Heart right ventricle (tissue), 16 donors: ENCODE results near the gene ZCCHC7. TPM values are rescaled to one million over a fixed set of nuclear protein-coding genes. Genes with fewer than 3 reads are reported as not detected.
"Not testable (repeated sequence)": the region's sequence is repeated elsewhere in the genome, so short reads cannot be mapped to it uniquely, and the experiment has no call there.

Experiments used
- ATAC-seq, 8 donors: fragments of 200-7000 bp; cut with Tn5 transposase; one replicate each; pipeline ENCODE4 v1.9.1; 2020; ENCODE audit warnings: mild to moderate bottlenecking in 8 of 8, moderate library complexity in 8 of 8, moderate number of reproducible peaks in 1 of 8
- DNase-seq, 2 donors: peaks; one replicate each; pipeline ENCODE4 v3.0.0-alpha.2; 2020
- H3K27ac ChIP-seq, 10 donors: fragments of 200-600 bp; sonication (generic) in 2 of 10; one replicate each; pipeline versions ENCODE4 v1.5.0 to v1.8.0; 2020 to 2022; ENCODE audit warnings: mild to moderate bottlenecking in 3 of 10
- H3K27me3 ChIP-seq, 7 donors: fragments of 200-600 bp; one replicate each; pipeline ENCODE4 v1.8.0; 2021 to 2022; ENCODE audit warnings: mild to moderate bottlenecking in 2 of 7
- H3K36me3 ChIP-seq, 9 donors: fragments of 200-600 bp; sonication (generic) in 1 of 9; one replicate each; pipeline versions ENCODE4 v1.5.0 to v1.8.0; 2020 to 2022; ENCODE audit warnings: mild to moderate bottlenecking in 2 of 9
- H3K4me1 ChIP-seq, 9 donors: fragments of 200-600 bp; sonication (generic) in 1 of 9; one replicate each; pipeline versions ENCODE4 v1.5.0 to v1.8.0; 2020 to 2022; ENCODE audit warnings: mild to moderate bottlenecking in 4 of 9
- H3K4me3 ChIP-seq, 10 donors: fragments of 200-600 bp; sonication (generic) in 2 of 10; one replicate each; pipeline versions ENCODE4 v1.5.0 to v1.8.0; 2020 to 2022; ENCODE audit warnings: mild to moderate bottlenecking in 7 of 10, moderate library complexity in 2 of 10
- H3K9me3 ChIP-seq, 11 donors: fragments of 200-600 bp in 10 of 11; sonication (generic) in 2 of 11; one replicate each; pipeline versions ENCODE4 v1.5.0 to v1.8.0; 2013 to 2022; ENCODE audit warnings: mild to moderate bottlenecking in 2 of 11, control low read depth in 1 of 11, moderate library complexity in 1 of 11
- WGBS, 2 donors: extraction: QIAGEN DNeasy Blood & Tissue Kit; methylation state at CpG; one replicate each; pipeline ENCODE4 v1.1.7; 2013; ENCODE audit warnings: inconsistent platforms in 1 of 2; 5-methylcytosine and 5-hydroxymethylcytosine counted together
- intact Hi-C, 10 donors: fragments of 100-400 bp; cut with DNase I; formaldehyde crosslinking; loops; one replicate each; pipeline versions ENCODE4 v1.11.1 to v1.14.2; 2022
- long read RNA-seq, 3 donors: library from polyadenylated mRNA; unstranded; transcript quantifications; one replicate each; pipeline ENCODE4 v2.0.0, GENCODE V29; 2020 to 2021
- polyA plus RNA-seq, 2 donors: library from polyadenylated mRNA; stranded (reverse); fragments of 200-250 nt; gene quantifications; one replicate each; pipeline ENCODE4 v1.2.3, GENCODE V29; 2013
- total RNA-seq, 10 donors: library from RNA; stranded (reverse); fragmentation: NEBNext Ultra II Directional in 3 of 10; extraction: Animal tissue kit (Norgen Biotek cat#: 25700) in 3 of 10; gene quantifications; one replicate each; pipeline versions ENCODE4 v1.2.1 to v1.2.4, GENCODE V29; 2021 to 2023
- TF ChIP-seq, protein P1 (sequence below), 9 donors: fragments of 200-600 bp; sonication (generic) in 2 of 9; IDR thresholded peaks; one replicate each; pipeline versions ENCODE4 v1.5.0 to v1.8.0; 2021 to 2022; ENCODE audit warnings: antibody characterized with exemption in 9 of 9, mild to moderate bottlenecking in 5 of 9, moderate library complexity in 1 of 9
- donor health status: Arrhythmogenic right ventricular cardiomyopathy.
- donor health status: ischemic (EF 13 %, LVEDD 7.1; RV severe dilation, severe dysfunction).
- donor health status: healthy with polysubstance abuse.
- donor health status: DM: no; HTN: yes; CAD: no.
- donor health status: DM: no; HTN: no; CAD: no.
- donor health status: ischemic (EF 25% LVEDD 6.9; RV normal size, moderate dysfunction).
- donor health status: ischemic (EF 25% LVEDD 5.7; RV mildly dilated, moderate dysfunction).
- donor health status: healthy.
- donor health status: DM: yes; HTN: yes; CAD: no.
- donor health status: Ischemic cardiomyopathy.
- donor health status: ischemic (EF 35%, LVEDD 5.7; RV mildly dilated, moderate dysfunction).
- donor health status: nonischemic (EF 11% LVEDD 7.7; RV severe dilation, severe dysfunction).
- donor health status: DM: yes; HTN: yes; CAD: no.
- donor health status: PGD.
- donor health status: ischemic (EF 29% LVEDD 5.4; RV normal size, mild dysfunction).
- donor health status: nonischemic (EF 23%, LVEDD 6.1; RV moderate dilation, normal function).

Gene ZCCHC7
- total RNA-seq (10 to 100 TPM in 5 of 10 donors, 1 to 10 TPM in 5; 7.8 to 11.9 (median 9.8) TPM), polyA plus RNA-seq (1 to 10 TPM; 4.3 to 7.2 TPM)
- long read RNA-seq, donor 1, partial matches to known transcripts = 2 of 7 reads
- long read RNA-seq, donor 1, other reads (novel, unspliced or antisense) = 3 of 7 reads
- long read RNA-seq, donor 2, partial matches to known transcripts = 2 of 4 reads
- long read RNA-seq, donor 2, other reads (novel, unspliced or antisense) = 1 of 4 reads
- long read RNA-seq, donor 3, transcript ZCCHC7-202 (9 exons, 2,619 nt) = major isoform, 11 of 19 reads
- long read RNA-seq, donor 3, partial matches to known transcripts = 1 of 19 reads
- long read RNA-seq, donor 3, other reads (novel, unspliced or antisense) = 7 of 19 reads

DNA sequence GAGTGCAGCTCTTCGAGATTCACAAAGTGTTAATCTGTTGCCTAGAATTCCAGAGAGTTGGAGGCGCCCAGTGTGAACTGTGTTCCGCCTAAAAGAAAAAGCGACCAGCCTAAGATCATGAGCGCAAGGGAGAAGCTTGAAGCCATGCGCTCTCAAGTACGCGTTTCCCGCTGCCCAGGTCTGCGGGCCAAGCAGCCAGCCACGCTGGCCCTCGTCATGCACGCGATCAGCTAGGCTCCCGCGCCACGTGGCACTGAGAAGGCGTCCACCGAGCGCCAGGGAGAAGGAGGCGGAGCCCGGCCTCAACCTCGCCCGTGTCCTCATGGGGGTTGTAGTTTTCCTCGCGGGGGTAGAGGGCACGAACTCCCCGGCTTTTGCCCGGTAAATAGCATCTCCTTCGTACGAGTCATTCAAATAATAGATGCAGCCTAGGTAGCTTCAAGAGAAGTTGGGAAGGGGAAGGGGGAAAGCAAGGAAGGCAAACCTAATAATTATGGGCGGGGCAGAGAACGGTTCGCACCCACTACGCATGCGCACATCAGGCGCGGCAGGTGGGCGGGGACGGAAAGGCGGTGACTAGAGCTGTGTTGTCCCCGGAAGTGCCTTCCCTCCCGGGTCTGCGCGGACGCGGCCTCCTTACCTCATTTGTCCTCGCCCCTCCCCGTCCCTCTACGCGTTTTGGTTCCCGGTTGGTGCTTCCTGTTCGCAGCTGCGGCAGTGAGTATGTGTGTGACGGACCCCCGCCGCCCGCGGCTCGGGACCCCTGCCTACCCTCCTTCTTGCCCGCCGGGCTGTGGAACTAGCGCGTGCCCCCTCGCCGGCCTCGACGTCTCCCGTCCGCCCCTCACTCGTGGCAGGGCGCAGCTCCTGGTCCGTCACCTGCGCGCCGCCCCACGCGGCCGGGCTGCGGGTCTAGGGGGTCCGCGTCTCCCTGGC lies at the start of gene ZCCHC7:
TSS of gene ZCCHC7 (plus strand) at position 668 of the 936 bp plus-strand sequence.
- H3K27me3 ChIP-seq = no peaks in the 10 kb centered on the region
- H3K4me3 ChIP-seq = peak within 1 kb of the TSS; percentile 77 to 99 (median 90)
- TF ChIP-seq, protein P1, sequence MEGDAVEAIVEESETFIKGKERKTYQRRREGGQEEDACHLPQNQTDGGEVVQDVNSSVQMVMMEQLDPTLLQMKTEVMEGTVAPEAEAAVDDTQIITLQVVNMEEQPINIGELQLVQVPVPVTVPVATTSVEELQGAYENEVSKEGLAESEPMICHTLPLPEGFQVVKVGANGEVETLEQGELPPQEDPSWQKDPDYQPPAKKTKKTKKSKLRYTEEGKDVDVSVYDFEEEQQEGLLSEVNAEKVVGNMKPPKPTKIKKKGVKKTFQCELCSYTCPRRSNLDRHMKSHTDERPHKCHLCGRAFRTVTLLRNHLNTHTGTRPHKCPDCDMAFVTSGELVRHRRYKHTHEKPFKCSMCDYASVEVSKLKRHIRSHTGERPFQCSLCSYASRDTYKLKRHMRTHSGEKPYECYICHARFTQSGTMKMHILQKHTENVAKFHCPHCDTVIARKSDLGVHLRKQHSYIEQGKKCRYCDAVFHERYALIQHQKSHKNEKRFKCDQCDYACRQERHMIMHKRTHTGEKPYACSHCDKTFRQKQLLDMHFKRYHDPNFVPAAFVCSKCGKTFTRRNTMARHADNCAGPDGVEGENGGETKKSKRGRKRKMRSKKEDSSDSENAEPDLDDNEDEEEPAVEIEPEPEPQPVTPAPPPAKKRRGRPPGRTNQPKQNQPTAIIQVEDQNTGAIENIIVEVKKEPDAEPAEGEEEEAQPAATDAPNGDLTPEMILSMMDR (IDR thresholded peaks at IDR 0.05) = no peak
- WGBS, 2 donors = 3% methylated on average over 82 of the region's 82 CpGs
- H3K9me3 ChIP-seq = peaks cover 0 to 3% (median 0%) of the 10 kb centered on the region in 11 donors
- DNase-seq (peak; percentile 96 to 97), ATAC-seq (peak; percentile 99 to 100 (median 100))
- peak within 1 kb of the TSS; percentile 49 to 97 (median 93) for H3K27ac ChIP-seq
- H3K4me1 ChIP-seq = peaks cover 0 to 25% (median 20%) of the 10 kb centered on the region in 9 donors
- intact Hi-C loops = loop anchor here in 4 of 10 donors (1.0 to 10.0 kb wide), 4 partner anchors 41 to 45 kb away; no protein-coding TSS in a partner anchor
- H3K36me3 ChIP-seq = no peaks in the 10 kb centered on the region

DNA sequence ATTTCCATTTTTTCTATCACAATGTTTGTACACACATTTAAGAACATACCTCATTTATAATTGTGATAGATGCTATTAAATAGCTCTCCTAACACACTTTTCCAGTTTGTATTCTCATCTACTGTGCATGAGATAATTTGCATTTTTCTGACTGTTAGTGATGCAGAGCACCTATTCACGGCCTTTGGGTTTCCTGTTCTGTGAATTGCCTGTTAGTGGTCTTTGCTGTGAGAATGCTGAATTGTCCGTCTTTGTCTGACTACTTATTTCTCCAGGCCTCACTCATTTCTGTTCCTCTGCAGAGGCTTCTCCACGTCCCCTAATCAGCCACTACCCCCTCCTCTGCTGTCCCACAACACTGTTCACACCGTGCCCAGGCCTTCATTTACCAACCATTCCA lies 45.6 kb upstream of the ZCCHC7 start:
- not testable (repeated sequence) for H3K27ac ChIP-seq, H3K9me3 ChIP-seq, H3K4me1 ChIP-seq, DNase-seq, H3K4me3 ChIP-seq, H3K36me3 ChIP-seq, ATAC-seq
- H3K27me3 ChIP-seq = peaks cover 0 to 14% (median 0%) of the 10 kb centered on the region in 7 donors
- intact Hi-C loops = loop anchor here in 2 of 10 donors (5.0 to 10.0 kb wide), 2 partner anchors 48 to 50 kb away; partner anchors contain the start of gene ZCCHC7 (in 2 of the 2)
- WGBS, 2 donors = 68 to 77% methylated on average over 4 of the region's 4 CpGs

DNA sequence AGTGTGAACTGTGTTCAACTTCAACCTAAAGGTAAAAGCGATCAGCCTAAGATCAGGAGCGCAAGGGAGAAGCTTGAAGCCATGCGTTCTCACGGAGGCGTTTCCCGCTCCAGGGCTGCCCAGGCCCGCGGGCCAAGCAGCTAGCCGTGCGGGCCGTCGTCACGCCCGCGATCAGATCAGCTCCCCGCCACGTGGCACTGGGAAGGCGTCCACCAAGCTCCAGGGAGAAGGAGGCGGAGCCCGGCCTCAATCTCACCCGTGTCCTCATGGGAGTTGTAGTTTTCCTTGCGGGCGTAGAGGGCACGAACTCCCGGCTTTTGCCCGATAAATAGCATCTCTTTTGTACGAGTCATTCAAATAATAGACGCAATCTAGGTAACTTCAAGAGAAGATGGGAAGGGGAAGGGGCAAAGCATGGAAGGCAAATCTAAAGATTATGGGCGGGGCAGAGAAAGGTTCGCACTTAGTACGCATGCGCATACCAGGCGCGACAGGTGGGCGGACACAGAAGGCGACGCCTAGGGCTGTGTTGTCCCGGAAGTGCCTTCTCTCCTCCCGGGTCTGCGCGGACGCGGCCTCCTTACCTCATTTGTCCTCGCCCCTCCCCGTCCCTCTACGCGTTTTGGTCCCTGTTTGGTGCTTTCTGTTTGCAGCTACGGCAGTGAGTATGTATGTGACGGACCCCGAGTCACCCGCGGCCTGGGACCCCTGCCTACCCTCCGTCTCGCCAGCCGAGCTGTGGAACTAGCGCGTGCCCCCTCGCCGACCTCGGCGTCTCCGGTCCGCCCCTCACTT lies 40.8 kb upstream of the ZCCHC7 start:
- Histone ChIP-seq H3K27ac (peak overlapping the region; percentile 63 to 93 (median 88)), H3K4me3 (peak overlapping the region; percentile 69 to 95 (median 83)), H3K36me3 (peaks cover 0 to 5% (median 0%) of the 10 kb centered on the region in 9 donors), H3K27me3 (peaks cover 0 to 14% (median 0%) of the 10 kb centered on the region in 7 donors), H3K4me1 (peaks cover 0 to 45% (median 21%) of the 10 kb centered on the region in 9 donors), H3K9me3 (no peaks in the 10 kb centered on the region)
- intact Hi-C loops = loop anchor here in 4 of 10 donors (1.0 to 10.0 kb wide), 4 partner anchors 41 to 45 kb away; partner anchors contain the start of gene ZCCHC7 (in 4 of the 4)
- WGBS, 2 donors = 2% methylated on average over 63 of the region's 63 CpGs
- TF ChIP-seq, protein P1 (IDR thresholded peaks at IDR 0.05) = no peak
- DNase-seq (peak; percentile 90 to 92), ATAC-seq (peak; percentile 99 to 100 (median 99))

GRCh38 chr9:37080165-37080628 lies 40.2 kb upstream of the ZCCHC7 start:
- DNase-seq (peak in 1 of 2 donors; percentile 23), ATAC-seq (peak; percentile 43 to 76 (median 50))
- Histone ChIP-seq H3K27me3 (peaks cover 0 to 14% (median 0%) of the 10 kb centered on the region in 7 donors), H3K4me3 (peak overlapping the region; percentile 69 to 95 (median 83)), H3K4me1 (peaks cover 0 to 51% (median 21%) of the 10 kb centered on the region in 9 donors), H3K27ac (peak overlapping the region; percentile 63 to 93 (median 88))
- intact Hi-C loops, H3K36me3 ChIP-seq, H3K9me3 ChIP-seq: not testable (repeated sequence)
- WGBS, 2 donors = 1 to 2% methylated on average over 32 of the region's 32 CpGs

GRCh38 chr9:37081507-37081906 lies 38.9 kb upstream of the ZCCHC7 start:
- DNase-seq, ATAC-seq, H3K27me3 ChIP-seq, H3K36me3 ChIP-seq, intact Hi-C loops, H3K4me3 ChIP-seq, H3K9me3 ChIP-seq, H3K27ac ChIP-seq: not testable (repeated sequence)
- H3K4me1 ChIP-seq = peaks cover 0 to 56% (median 21%) of the 10 kb centered on the region in 9 donors
- WGBS, 2 donors = 98 to 99% methylated on average over 20 of the region's 20 CpGs
